ENCODE data around the gene KRAS. TPM values are rescaled to one million over a fixed set of nuclear protein-coding genes. Genes with fewer than 3 reads are reported as not detected.

Gene KRAS
- total and polyA plus RNA-seq, 2 of the 4 experiments (the other 2 are of a cell fraction): 9.3 to 10.7 TPM

- no peaks in the 10 kb centered on the region for H3K9me1 ChIP-seq (ENCODE audit: insufficient read depth, low read length)
- H2AK9ac ChIP-seq (replicated peaks; ENCODE audit: low read depth, low read length, poor library complexity): no peak overlapping the region
- no peaks in the 10 kb centered on the region for H3K79me1 ChIP-seq (ENCODE audit: low read depth in 1 of 2, low read length in 2 of 2)
- H3K4me3 ChIP-seq (ENCODE audit: insufficient read depth, low read depth, low read length): no peak overlapping the region
- DNase-seq (no peak), ATAC-seq (ENCODE audit: low read depth) (no peak)
- CTCF ChIA-PET: interaction anchor here (0.7 kb wide), 1 partner anchor 40 kb away, joined by 3 read pairs; no protein-coding TSS in a partner anchor
- POLR2A ChIA-PET (ENCODE audit: unreplicated experiment): no interaction called here
- H3K56ac ChIP-seq (ENCODE audit: extremely low read depth, insufficient read depth, low read length): no peak overlapping the region
- no peak overlapping the region for H3K18ac ChIP-seq (ENCODE audit: low read depth, low read length)
- TF ChIP-seq POLR2A (IDR thresholded peaks at IDR 0.05; ENCODE audit: low read depth, low read length) (no peak), RFX5 (IDR thresholded peaks at IDR 0.05; ENCODE audit: low read depth, low read length) (no peak), ELK1 (IDR thresholded peaks at IDR 0.05; ENCODE audit: borderline replicate concordance, low read depth, low read length) (no peak), CHD1 (IDR thresholded peaks at IDR 0.05; ENCODE audit: low read depth, low read length) (no peak), CEBPB (IDR thresholded peaks at IDR 0.05; ENCODE audit: low read depth, low read length) (no peak), CTCF (conservative IDR thresholded peaks at IDR 0.05; ENCODE audit: low read depth, low read length) (no peak), FOS (IDR thresholded peaks at IDR 0.05; ENCODE audit: low read depth, low read length) (no peak), MXI1 (IDR thresholded peaks at IDR 0.05; ENCODE audit: borderline replicate concordance, low read depth, low read length) (no peak), USF2 (IDR thresholded peaks at IDR 0.05; ENCODE audit: low read depth, low read length) (no peak)
- in situ Hi-C loops (cut with MboI; ENCODE audit: low sequenced_read_pairs): no loop called here
- H3K14ac ChIP-seq (replicated peaks; ENCODE audit: low read depth, low read length): no peak overlapping the region
- no peaks in the 10 kb centered on the region for H3K9me3 ChIP-seq (ENCODE audit: control insufficient read depth, insufficient read depth, low read length)
- H2AK5ac ChIP-seq (ENCODE audit: low read depth, low read length): no peak overlapping the region
- no peak overlapping the region for H3K4me2 ChIP-seq (ENCODE audit: low read depth, low read length)
- H3K4me1 ChIP-seq (ENCODE audit: control insufficient read depth, insufficient read depth, low read length): peaks cover 4% of the 10 kb centered on the region
- dilution Hi-C loops (cut with HindIII; ENCODE audit: low sequenced_read_pairs, unreplicated experiment): no loop called here
- BruUV-seq (replicated peaks): no TSS peak
- H2BK5ac ChIP-seq (ENCODE audit: low read depth, low read length, poor library complexity, severe bottlenecking): no peak overlapping the region
- no peak overlapping the region for H4K8ac ChIP-seq (ENCODE audit: low read depth in 2 of 2, low read length in 2 of 2)
- H3K27me3 ChIP-seq (ENCODE audit: control insufficient read depth, insufficient read depth, low read length): no peaks in the 10 kb centered on the region
- no peak overlapping the region for H4K5ac ChIP-seq (ENCODE audit: low read depth, low read length)
- H4K20me1 ChIP-seq (ENCODE audit: insufficient read depth, low read length): peaks cover 3% of the 10 kb centered on the region; the same call in 1 of the 2 replicates
- H4K91ac ChIP-seq (ENCODE audit: insufficient read depth, low read depth, low read length): no peak overlapping the region
- H3K27ac ChIP-seq (ENCODE audit: insufficient read depth, low read length): no peak overlapping the region
- H3K4ac ChIP-seq (ENCODE audit: low read depth, low read length): no peak overlapping the region
- no peak overlapping the region; the same call in 1 of the 2 replicates for H2BK20ac ChIP-seq (ENCODE audit: low read depth, low read length)
- no peak overlapping the region for H3K23ac ChIP-seq (ENCODE audit: low read depth, low read length)
- intact Hi-C loops (cut with micrococcal nuclease): no loop called here
- H2BK15ac ChIP-seq (ENCODE audit: low read depth, low read length): no peak overlapping the region
- no peak overlapping the region for H3K9ac ChIP-seq (ENCODE audit: low read depth, low read length)
- H3K36me3 ChIP-seq (ENCODE audit: control insufficient read depth, insufficient read depth, low read length): no peaks in the 10 kb centered on the region
- H2BK120ac ChIP-seq (ENCODE audit: low read depth, low read length): no peak overlapping the region
- H2AFZ ChIP-seq (replicated peaks; ENCODE audit: low read length, poor library complexity): no peak overlapping the region
Observed at GRCh38 chr12:25280082-25280481, 29.4 kb upstream of the KRAS start.
